Endodermal cell (in vitro differentiated cells): ENCODE measurements around the gene ANAPC13. TPM values are rescaled to one million over a fixed set of nuclear protein-coding genes. Genes with fewer than 3 reads are reported as not detected.

Experiments used
- DNase-seq: peaks from one replicate; pipeline ENCODE4 v3.0.0-alpha.2; 2017
- H3K27ac ChIP-seq: 2 replicates; pipeline ENCODE4 v1.5.1; 2013; ENCODE audit warnings: mild to moderate bottlenecking, low read depth, low read length, moderate library complexity
- H3K27me3 ChIP-seq: 2 replicates; pipeline ENCODE4 v1.6.1; 2013; ENCODE audit warnings: mild to moderate bottlenecking, low read length, moderate library complexity; ENCODE audit not compliant: insufficient read depth, control insufficient read depth, poor library complexity, severe bottlenecking
- H3K36me3 ChIP-seq: 2 replicates; pipeline ENCODE4 v1.7.0; 2013; ENCODE audit warnings: mild to moderate bottlenecking, low read length, moderate library complexity; ENCODE audit not compliant: control insufficient read depth, insufficient read depth
- H3K4me1 ChIP-seq: one replicate; pipeline ENCODE4 v1.7.0; 2013; ENCODE audit warnings: low read length; ENCODE audit not compliant: control insufficient read depth, insufficient read depth
- H3K4me3 ChIP-seq: 2 replicates; pipeline ENCODE4 v1.5.1; 2013; ENCODE audit warnings: mild to moderate bottlenecking, low read length, moderate library complexity
- H3K9ac ChIP-seq: 2 replicates; pipeline ENCODE4 v1.6.1; 2013; ENCODE audit warnings: mild to moderate bottlenecking, low read length, moderate library complexity; ENCODE audit not compliant: poor library complexity, severe bottlenecking; ENCODE audit errors: extremely low read depth
- H3K9me3 ChIP-seq: 2 replicates; pipeline ENCODE4 v1.6.1; 2013; ENCODE audit warnings: mild to moderate bottlenecking, low read length, moderate library complexity; ENCODE audit not compliant: control insufficient read depth
- H3K27ac Mint-ChIP-seq: 2 replicates; pipeline ENCODE4 v1.8.0; 2020; ENCODE audit warnings: mixed read lengths
- H3K27me3 Mint-ChIP-seq: 2 replicates; pipeline ENCODE4 v1.8.0; 2021; ENCODE audit warnings: mild to moderate bottlenecking, mixed read lengths; ENCODE audit not compliant: insufficient read depth
- H3K36me3 Mint-ChIP-seq: 2 replicates; pipeline ENCODE4 v1.8.0; 2020; ENCODE audit warnings: low read depth, mixed read lengths
- H3K4me1 Mint-ChIP-seq: 2 replicates; pipeline ENCODE4 v1.8.0; 2020; ENCODE audit warnings: mixed read lengths
- H3K4me3 Mint-ChIP-seq: 2 replicates; pipeline ENCODE4 v1.8.0; 2020; ENCODE audit warnings: mild to moderate bottlenecking, moderate library complexity, mixed read lengths
- H3K9me3 Mint-ChIP-seq: 2 replicates; pipeline ENCODE4 v1.8.0; 2020; ENCODE audit warnings: mild to moderate bottlenecking, mixed read lengths
- CTCF ChIP-seq: fragments of 200-600 bp; sonication (generic); conservative IDR thresholded peaks from 2 replicates; pipeline ENCODE4 v1.5.0; 2021; ENCODE audit warnings: antibody characterized with exemption, mild to moderate bottlenecking
- WGBS, 2 experiments: methylation state at CpG; one replicate each; pipeline versions ENCODE4 v1.1.5 to v1.1.7; 2013; ENCODE audit warnings: missing lambda C conversion rate in 2 of 2, mixed read lengths in 1 of 2; ENCODE audit not compliant: insufficient coverage in 1 of 2, insufficient read length in 1 of 2; 5-methylcytosine and 5-hydroxymethylcytosine counted together
- total RNA-seq, 2 donors: library from RNA; stranded (reverse); fragmentation: NEBNext Ultra II Directional in 1 of 2; extraction: Animal tissue kit (Norgen Biotek cat#: 25700) in 1 of 2; gene quantifications; 2 replicates in 1 of 2; 3 replicates in 1 of 2; pipeline ENCODE4 v1.2.1, GENCODE V29; 2021

The ANAPC13 gene
- total RNA-seq, 2 donors from 2014 or later: 28.6 to 29.3 TPM

DNA sequence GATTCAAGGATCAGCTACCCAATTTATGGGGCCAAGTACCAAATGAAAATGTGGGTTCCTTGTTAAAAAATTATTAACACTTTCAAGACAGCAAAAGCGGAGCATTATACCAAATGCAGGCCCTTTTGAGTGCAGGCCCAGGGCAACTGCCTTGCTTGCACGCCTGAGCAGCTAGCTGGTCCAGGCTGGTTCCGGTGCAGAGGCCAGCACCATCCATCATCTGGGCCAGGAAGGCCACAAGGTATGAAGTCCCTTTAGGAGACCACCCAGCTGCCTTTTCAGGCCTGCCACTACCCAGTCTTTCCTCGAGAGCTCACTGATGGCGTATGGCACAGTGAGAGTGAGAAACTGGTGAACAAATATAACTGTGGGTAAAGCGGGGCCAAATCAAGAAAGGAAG, 13.0 kb downstream of the ANAPC13 start:
- Histone ChIP-seq H3K9me3 (no peaks in the 10 kb centered on the region), H3K9ac (no peak overlapping the region), H3K27ac (no peak overlapping the region), H3K4me3 (no peak overlapping the region), H3K4me1 (peaks cover 12% of the 10 kb centered on the region), H3K36me3 (peaks cover 11% of the 10 kb centered on the region), H3K27me3 (no peaks in the 10 kb centered on the region)
- 94% methylated on average over 5 to 6 of the region's 6 CpGs for WGBS, 2 experiments
- Mint-ChIP-seq H3K4me1 (peaks cover 4% of the 10 kb centered on the region), H3K27me3 (no peaks in the 10 kb centered on the region), H3K4me3 (no peak overlapping the region), H3K27ac (no peak overlapping the region), H3K9me3 (no peaks in the 10 kb centered on the region), H3K36me3 (peaks cover 13% of the 10 kb centered on the region)
- no peak for TF ChIP-seq CTCF
- no peak for DNase-seq

GRCh38 chr3:134471521-134472193, 14.1 kb downstream of the ANAPC13 start:
- H3K27me3 ChIP-seq: no peaks in the 10 kb centered on the region
- 98 to 100% methylated on average over 3 to 6 of the region's 8 CpGs for WGBS, 2 experiments
- no peaks in the 10 kb centered on the region for H3K27me3 Mint-ChIP-seq
- no peak for TF ChIP-seq CTCF
- peaks cover 7% of the 10 kb centered on the region for H3K36me3 ChIP-seq
- H3K4me1 Mint-ChIP-seq: no peaks in the 10 kb centered on the region
- H3K27ac ChIP-seq: no peak overlapping the region
- H3K4me1 ChIP-seq: peaks cover under 1% of the 10 kb centered on the region
- DNase-seq: no peak
- peaks cover under 1% of the 10 kb centered on the region for H3K36me3 Mint-ChIP-seq
- no peak overlapping the region for H3K27ac Mint-ChIP-seq
- no peaks in the 10 kb centered on the region for H3K9me3 Mint-ChIP-seq
- H3K9ac ChIP-seq: no peak overlapping the region
- H3K4me3 Mint-ChIP-seq: no peak overlapping the region
- H3K9me3 ChIP-seq: no peaks in the 10 kb centered on the region
- no peak overlapping the region for H3K4me3 ChIP-seq

DNA sequence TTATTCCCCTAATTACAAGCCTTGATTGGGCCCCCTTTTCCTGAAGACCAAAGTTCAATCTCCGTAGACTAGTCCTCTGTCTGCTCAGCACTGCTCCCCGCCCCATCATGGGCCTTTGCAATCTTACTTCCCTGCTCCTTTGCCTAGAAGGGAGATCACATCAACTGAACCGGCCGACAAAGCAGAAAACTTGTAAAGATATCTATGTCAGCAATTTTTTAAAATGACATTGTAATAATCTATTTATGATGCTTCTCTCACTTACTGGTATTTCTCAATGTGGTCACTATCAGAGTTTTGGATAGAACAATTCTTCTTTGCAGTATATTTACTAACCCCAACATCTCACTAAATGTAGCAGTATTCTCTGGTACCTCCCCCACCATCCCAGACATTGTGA, 17.3 kb downstream of the ANAPC13 start:
- no peak for DNase-seq
- H3K27ac ChIP-seq: no peak overlapping the region
- no peak overlapping the region for H3K9ac ChIP-seq
- peaks cover 12% of the 10 kb centered on the region for H3K4me1 ChIP-seq
- Mint-ChIP-seq H3K27me3 (no peaks in the 10 kb centered on the region), H3K4me3 (no peak overlapping the region), H3K4me1 (peaks cover 12% of the 10 kb centered on the region), H3K9me3 (no peaks in the 10 kb centered on the region), H3K36me3 (no peaks in the 10 kb centered on the region), H3K27ac (no peak overlapping the region)
- H3K36me3 ChIP-seq: no peaks in the 10 kb centered on the region
- no peaks in the 10 kb centered on the region for H3K9me3 ChIP-seq
- no peak overlapping the region for H3K4me3 ChIP-seq
- H3K27me3 ChIP-seq: no peaks in the 10 kb centered on the region
- TF ChIP-seq CTCF: no peak
- WGBS, 2 experiments: 95 to 100% methylated on average over 1 to 4 of the region's 4 CpGs
